DND-41 (cell line): Measurements from ENCODE around the gene PRSS38.

ENCODE experiments used
- ATAC-seq: fragments of 200-7000 bp; cut with Tn5 transposase; 3 replicates; pipeline ENCODE4 v1.9.1; 2021; ENCODE audit warnings: low read depth; ENCODE audit not compliant: insufficient read depth
- DNase-seq: peaks from one replicate; pipeline ENCODE4 v3.0.0-alpha.2; 2020
- H2AFZ ChIP-seq: 2 replicates; pipeline ENCODE4 v1.6.0; 2012; ENCODE audit warnings: low read depth, low read length
- H3K27ac ChIP-seq: 2 replicates; pipeline ENCODE4 v1.5.1; 2012; ENCODE audit warnings: low read length, inconsistent platforms
- H3K27me3 ChIP-seq: fragments of 200-600 bp; sonication (generic); 2 replicates; pipeline ENCODE4 v1.6.0; 2012; ENCODE audit warnings: low read length, mild to moderate bottlenecking, inconsistent platforms; ENCODE audit not compliant: insufficient read depth, poor library complexity
- H3K36me3 ChIP-seq: 2 replicates; pipeline ENCODE4 v1.5.1; 2012; ENCODE audit warnings: low read length, inconsistent platforms; ENCODE audit not compliant: insufficient read depth
- H3K4me1 ChIP-seq: 2 replicates; pipeline ENCODE4 v1.5.1; 2012; ENCODE audit warnings: mild to moderate bottlenecking, low read length; ENCODE audit not compliant: insufficient read depth
- H3K4me2 ChIP-seq: 2 replicates; pipeline ENCODE4 v1.6.0; 2012; ENCODE audit warnings: mild to moderate bottlenecking, moderate library complexity, low read length, inconsistent platforms; ENCODE audit not compliant: insufficient read depth
- H3K4me3 ChIP-seq, 2 experiments: fragments of 200-600 bp in 1 of 2; shearing (Covaris generic) in 1 of 2; 2 replicates each; pipeline ENCODE4 v1.5.1; 2012 to 2016; ENCODE audit warnings: inconsistent platforms in 2 of 2, low read length in 2 of 2, mild to moderate bottlenecking in 2 of 2, low read depth in 1 of 2, moderate library complexity in 1 of 2
- H3K79me2 ChIP-seq: 2 replicates; pipeline ENCODE4 v1.6.0; 2012; ENCODE audit warnings: low read length, inconsistent platforms; ENCODE audit not compliant: insufficient read depth
- H3K9ac ChIP-seq: 2 replicates; pipeline ENCODE4 v1.6.0; 2012; ENCODE audit warnings: low read depth, mild to moderate bottlenecking, inconsistent platforms, low read length, moderate library complexity
- H3K9me3 ChIP-seq: 2 replicates; pipeline ENCODE4 v1.5.1; 2012; ENCODE audit warnings: low read length, moderate library complexity, mild to moderate bottlenecking, inconsistent platforms; ENCODE audit not compliant: insufficient read depth, severe bottlenecking
- H4K20me1 ChIP-seq: 2 replicates; pipeline ENCODE4 v1.6.0; 2012; ENCODE audit warnings: low read length; ENCODE audit not compliant: insufficient read depth
- EZH2 ChIP-seq: IDR thresholded peaks from 3 replicates; pipeline ENCODE4 v1.6.1; 2012; ENCODE audit warnings: borderline replicate concordance, low read depth, mild to moderate bottlenecking, moderate library complexity, low read length, inconsistent platforms; ENCODE audit not compliant: severe bottlenecking
- TF ChIP-seq, protein P1 (sequence below): IDR thresholded peaks from 2 replicates; pipeline ENCODE4 v1.5.1; 2012; ENCODE audit warnings: borderline replicate concordance, low read length, moderate library complexity, mild to moderate bottlenecking; ENCODE audit not compliant: poor library complexity, severe bottlenecking; ENCODE audit errors: extremely low read depth

The PRSS38 gene

DNA sequence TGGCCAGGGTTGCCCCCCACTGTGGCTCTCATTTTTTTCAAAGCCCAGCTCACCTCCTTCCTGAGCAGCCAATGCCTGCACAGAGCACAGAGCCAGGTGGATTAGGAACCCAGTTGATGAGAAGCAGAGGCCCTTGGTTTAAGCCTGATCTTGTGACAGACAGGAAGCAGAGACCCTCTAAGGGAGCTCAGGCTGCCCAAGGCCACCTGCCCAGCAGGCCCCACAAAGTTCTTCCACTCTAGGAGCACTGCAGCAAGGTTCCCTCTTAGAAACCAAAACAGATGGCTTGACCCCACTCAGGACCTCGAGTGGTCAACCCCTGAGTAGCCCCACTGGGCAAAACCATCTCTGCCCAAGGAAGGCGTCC is 25.5 kb upstream of the PRSS38 start:
- H3K79me2 ChIP-seq, result no peaks in the 10 kb centered on the region
- TF ChIP-seq, protein P1, sequence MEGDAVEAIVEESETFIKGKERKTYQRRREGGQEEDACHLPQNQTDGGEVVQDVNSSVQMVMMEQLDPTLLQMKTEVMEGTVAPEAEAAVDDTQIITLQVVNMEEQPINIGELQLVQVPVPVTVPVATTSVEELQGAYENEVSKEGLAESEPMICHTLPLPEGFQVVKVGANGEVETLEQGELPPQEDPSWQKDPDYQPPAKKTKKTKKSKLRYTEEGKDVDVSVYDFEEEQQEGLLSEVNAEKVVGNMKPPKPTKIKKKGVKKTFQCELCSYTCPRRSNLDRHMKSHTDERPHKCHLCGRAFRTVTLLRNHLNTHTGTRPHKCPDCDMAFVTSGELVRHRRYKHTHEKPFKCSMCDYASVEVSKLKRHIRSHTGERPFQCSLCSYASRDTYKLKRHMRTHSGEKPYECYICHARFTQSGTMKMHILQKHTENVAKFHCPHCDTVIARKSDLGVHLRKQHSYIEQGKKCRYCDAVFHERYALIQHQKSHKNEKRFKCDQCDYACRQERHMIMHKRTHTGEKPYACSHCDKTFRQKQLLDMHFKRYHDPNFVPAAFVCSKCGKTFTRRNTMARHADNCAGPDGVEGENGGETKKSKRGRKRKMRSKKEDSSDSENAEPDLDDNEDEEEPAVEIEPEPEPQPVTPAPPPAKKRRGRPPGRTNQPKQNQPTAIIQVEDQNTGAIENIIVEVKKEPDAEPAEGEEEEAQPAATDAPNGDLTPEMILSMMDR, result no peak
- no peak for TF ChIP-seq EZH2
- H3K9me3 ChIP-seq, result no peaks in the 10 kb centered on the region
- H3K27me3 ChIP-seq, result peaks cover 7% of the 10 kb centered on the region
- H3K4me3 ChIP-seq, result no peak overlapping the region
- peaks cover 10% of the 10 kb centered on the region for H3K4me1 ChIP-seq
- H3K4me2 ChIP-seq, result no peak overlapping the region
- H3K27ac ChIP-seq, result no peak overlapping the region
- peaks cover 3% of the 10 kb centered on the region; the same call in 1 of the 2 replicates for H4K20me1 ChIP-seq
- no peak overlapping the region for H2AFZ ChIP-seq
- no peaks in the 10 kb centered on the region for H3K36me3 ChIP-seq
- no peak overlapping the region for H3K9ac ChIP-seq
- DNase-seq (no peak), ATAC-seq (no peak)

- H2AFZ ChIP-seq, result no peak overlapping the region
- peaks cover 7% of the 10 kb centered on the region for H3K27me3 ChIP-seq
- H3K4me1 ChIP-seq, result peaks cover 10% of the 10 kb centered on the region
- ATAC-seq, result no peak
- H4K20me1 ChIP-seq, result peaks cover 3% of the 10 kb centered on the region; the same call in 1 of the 2 replicates
- H3K9me3 ChIP-seq, result no peaks in the 10 kb centered on the region
- no peak overlapping the region for H3K4me3 ChIP-seq
- no peak for TF ChIP-seq EZH2
- TF ChIP-seq, protein P1, result no peak
- H3K4me2 ChIP-seq, result no peak overlapping the region
- no peak for DNase-seq
- no peaks in the 10 kb centered on the region for H3K79me2 ChIP-seq
- H3K9ac ChIP-seq, result no peak overlapping the region
- H3K27ac ChIP-seq, result no peak overlapping the region
- H3K36me3 ChIP-seq, result no peaks in the 10 kb centered on the region
Measured at GRCh38 chr1:227790868-227791267, 24.6 kb upstream of the PRSS38 start.

GRCh38 chr1:227791425-227792143 is 23.9 kb upstream of the PRSS38 start:
- no peaks in the 10 kb centered on the region for H3K36me3 ChIP-seq
- peaks cover 10% of the 10 kb centered on the region for H3K4me1 ChIP-seq
- H3K9me3 ChIP-seq, result no peaks in the 10 kb centered on the region
- no peak overlapping the region for H3K4me2 ChIP-seq
- H3K4me3 ChIP-seq, result no peak overlapping the region
- H3K27me3 ChIP-seq, result peaks cover 7% of the 10 kb centered on the region
- no peak overlapping the region for H3K27ac ChIP-seq
- no peak overlapping the region for H3K9ac ChIP-seq
- no peak overlapping the region for H2AFZ ChIP-seq
- DNase-seq (no peak), ATAC-seq (no peak)
- no peaks in the 10 kb centered on the region for H3K79me2 ChIP-seq
- H4K20me1 ChIP-seq, result peaks cover 3% of the 10 kb centered on the region; the same call in 1 of the 2 replicates
- TF ChIP-seq, protein P1, result no peak
- no peak for TF ChIP-seq EZH2
